GM19043 (cell line): Measurements from ENCODE around the gene CDK6.
"Not testable (repeated sequence)": the region's sequence is repeated elsewhere in the genome, so short reads cannot be mapped to it uniquely, and the experiment has no call there.

Experiments used
- ATAC-seq: cut with Tn5 transposase; IDR thresholded peaks from one replicate; pipeline ENCODE4 v1.9.1; 2021; ENCODE audit warnings: low read depth; ENCODE audit not compliant: unreplicated experiment

CDK6 gene

DNA sequence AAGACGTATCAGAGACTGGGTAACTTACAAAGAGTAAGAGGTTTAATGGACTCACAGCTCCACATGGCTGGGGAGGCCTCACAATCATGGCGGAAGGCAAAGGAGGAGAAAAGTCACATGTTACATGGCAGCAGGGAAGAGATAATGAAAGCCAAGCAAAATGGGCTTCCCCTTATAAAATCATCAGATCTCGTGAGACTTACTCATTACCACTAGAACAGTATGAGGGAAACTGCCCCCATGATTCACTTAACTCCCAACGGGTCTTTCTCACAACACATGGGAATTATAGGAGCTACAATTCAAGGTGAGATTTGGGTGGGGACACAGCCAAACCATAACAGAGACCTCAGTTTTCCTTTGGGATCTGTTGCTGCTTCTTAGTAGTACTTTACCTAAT, 92.2 kb downstream of the CDK6 start:
- not testable (repeated sequence) for ATAC-seq

- no peak for ATAC-seq
Observed at GRCh38 chr7:92742186-92742585, 94.2 kb downstream of the CDK6 start.

DNA sequence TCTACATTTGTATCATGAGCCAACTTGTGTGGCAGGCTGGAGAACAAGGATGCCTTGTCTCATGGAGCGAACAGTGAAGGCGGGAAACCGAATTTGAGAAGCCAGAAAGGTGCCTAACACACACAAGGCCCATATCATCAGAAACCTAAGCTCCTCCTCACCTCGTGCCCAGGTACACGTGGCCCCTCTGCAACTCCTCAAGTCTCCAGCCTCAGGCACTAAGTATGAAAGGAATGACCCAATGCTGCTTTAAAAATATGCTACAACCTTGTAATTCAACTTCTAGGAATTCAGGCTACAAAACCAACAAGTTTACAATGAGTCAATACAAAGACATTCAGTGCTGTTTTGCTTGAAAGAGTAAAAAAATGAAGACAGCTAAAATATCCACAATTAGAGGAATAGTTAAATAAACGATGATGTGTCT, 95.7 kb downstream of the CDK6 start:
- ATAC-seq, result no peak

GRCh38 chr7:92740134-92740533, 96.2 kb downstream of the CDK6 start:
- ATAC-seq, result no peak

GRCh38 chr7:92739091-92739490, 97.3 kb downstream of the CDK6 start:
- ATAC-seq, result no peak

- ATAC-seq, result peak; percentile 92
Observed at GRCh38 chr7:92737706-92738105, 98.7 kb downstream of the CDK6 start.

DNA sequence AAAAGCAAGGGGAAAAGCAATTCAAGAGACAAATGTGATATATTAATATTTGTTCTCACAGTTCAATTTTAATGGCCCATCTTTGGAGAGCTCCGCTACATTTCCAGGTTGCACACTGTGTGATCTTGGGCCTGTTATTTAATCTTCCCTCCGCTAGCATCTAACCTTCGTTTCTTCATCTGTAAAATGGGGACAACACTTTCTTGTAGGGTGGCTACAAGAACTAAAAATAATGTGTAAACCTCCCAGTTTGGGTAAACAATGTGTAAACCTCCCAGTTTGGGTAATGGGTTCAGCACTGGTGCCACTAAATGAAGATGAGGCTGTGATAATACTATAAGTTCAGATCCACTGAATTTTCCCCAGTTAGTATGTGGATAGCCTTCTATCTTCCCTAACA, 99.5 kb downstream of the CDK6 start:
- no peak for ATAC-seq

GRCh38 chr7:92735707-92736106, 100.7 kb downstream of the CDK6 start:
- ATAC-seq, result no peak

- no peak for ATAC-seq
Observed at GRCh38 chr7:92732316-92733036, 103.9 kb downstream of the CDK6 start.

DNA sequence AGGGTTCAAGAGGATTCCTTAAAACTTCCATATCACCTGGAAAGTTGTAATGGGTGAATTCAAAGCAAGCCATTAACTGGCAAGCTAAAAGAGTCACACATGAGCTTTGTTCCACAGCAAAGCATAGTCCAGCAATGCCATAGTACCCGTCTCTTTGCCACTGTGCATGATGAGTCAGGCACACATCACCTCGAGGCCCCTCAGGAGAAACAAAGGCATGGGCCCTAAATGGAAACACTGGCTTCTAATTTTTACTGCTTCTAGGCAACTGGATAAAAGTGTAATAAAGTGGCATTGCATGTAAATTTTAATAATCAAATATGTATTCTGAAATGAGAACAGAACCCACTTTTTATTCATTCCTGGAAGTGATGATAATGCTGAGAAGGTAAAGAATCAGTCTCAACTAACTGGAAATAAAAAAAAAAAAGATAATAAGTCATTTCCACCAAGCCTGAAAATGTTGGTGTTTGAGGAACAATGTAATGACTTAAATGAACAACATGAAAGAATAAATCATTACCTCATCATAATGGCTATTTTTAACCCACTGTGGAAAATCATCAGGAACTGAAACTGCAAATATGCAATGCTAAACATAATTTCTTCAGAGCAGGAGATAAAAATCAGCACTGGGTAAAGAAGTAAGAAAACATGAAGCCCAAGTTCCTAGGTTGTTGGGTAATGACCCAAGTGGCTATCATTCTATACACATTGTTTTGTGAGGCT, 104.9 kb downstream of the CDK6 start:
- ATAC-seq, result no peak

- no peak for ATAC-seq
Observed at GRCh38 chr7:92730808-92731207, 105.6 kb downstream of the CDK6 start.

DNA sequence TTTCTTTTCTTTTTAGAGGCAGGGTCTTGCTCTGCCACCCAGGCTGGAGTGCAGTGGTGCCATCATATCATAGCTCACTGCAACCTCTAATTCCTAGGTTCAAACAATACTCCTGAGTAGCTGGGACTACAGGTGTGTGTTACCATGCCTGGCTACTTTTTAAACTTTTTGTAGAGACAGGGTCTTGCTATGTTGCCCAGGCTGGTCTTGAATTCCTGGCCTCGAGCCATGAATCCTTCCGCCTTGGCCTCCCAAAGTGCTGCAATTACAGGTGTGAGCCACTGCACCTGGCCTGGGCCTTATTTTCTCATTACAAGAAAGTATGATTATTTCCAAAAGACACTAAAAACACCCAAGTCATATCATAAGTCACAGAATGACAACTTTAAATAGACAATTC, 106.6 kb downstream of the CDK6 start:
- no peak for ATAC-seq

DNA sequence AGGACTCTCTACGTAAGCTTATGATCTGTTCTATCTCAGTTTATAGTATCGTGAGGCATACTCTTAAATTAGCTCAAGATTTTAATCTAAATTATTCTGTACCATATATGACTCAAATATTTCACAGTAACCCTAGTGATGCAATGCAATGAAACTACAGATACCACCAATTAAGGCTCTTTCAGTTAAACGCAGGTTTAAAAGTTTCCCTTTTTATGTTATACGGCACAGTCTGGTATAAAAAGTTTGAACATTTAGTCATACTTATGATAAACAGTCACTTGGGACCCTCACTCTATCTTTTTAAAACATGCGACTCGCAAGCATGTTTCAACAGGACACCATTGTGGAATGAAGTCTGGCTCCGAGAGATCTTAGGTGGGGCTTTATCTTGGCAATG, 107.2 kb downstream of the CDK6 start:
- ATAC-seq, result no peak

GRCh38 chr7:92727755-92728154, 108.6 kb downstream of the CDK6 start:
- ATAC-seq, result no peak

- ATAC-seq, result no peak
Observed at GRCh38 chr7:92725161-92725925, 111.0 kb downstream of the CDK6 start.

GRCh38 chr7:92723943-92724342, 112.4 kb downstream of the CDK6 start:
- no peak for ATAC-seq

DNA sequence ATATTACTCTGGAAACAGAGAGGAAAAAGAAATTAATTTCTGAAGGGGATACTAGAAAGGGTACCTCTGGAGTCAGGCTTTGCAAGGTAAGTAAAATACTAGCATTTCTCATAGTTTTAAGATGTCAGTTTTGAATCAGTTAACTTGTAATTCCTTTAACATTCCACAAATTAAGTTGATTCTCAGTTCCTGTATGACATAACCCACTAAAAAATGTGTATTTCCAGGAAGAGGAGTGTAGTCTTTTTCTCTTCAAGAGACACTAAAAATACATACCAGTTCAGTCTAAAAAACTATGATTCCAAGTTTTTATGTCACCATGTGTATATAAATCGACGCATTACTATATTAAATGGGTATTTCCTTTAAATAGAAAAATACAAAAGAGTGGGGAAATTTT, 113.2 kb downstream of the CDK6 start:
- ATAC-seq, result no peak

DNA sequence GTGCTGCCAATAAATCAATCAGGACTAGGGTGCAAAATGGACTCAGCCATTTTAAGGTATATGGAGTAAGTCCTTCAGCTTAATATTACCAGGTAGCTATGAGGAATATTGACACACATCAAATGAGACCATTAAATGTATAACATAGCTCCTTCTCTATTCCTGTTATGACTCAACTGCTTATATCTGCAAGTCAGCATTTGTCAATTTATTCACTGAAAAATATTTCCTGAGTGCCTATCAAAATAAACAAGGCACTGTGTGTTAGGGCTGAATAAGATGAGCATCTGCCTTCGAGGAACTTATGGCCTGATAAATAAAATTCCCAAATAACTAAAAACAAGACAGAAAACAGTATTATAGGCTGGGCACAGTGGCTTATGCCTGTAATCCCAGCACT, 113.8 kb downstream of the CDK6 start:
- ATAC-seq, result no peak

DNA sequence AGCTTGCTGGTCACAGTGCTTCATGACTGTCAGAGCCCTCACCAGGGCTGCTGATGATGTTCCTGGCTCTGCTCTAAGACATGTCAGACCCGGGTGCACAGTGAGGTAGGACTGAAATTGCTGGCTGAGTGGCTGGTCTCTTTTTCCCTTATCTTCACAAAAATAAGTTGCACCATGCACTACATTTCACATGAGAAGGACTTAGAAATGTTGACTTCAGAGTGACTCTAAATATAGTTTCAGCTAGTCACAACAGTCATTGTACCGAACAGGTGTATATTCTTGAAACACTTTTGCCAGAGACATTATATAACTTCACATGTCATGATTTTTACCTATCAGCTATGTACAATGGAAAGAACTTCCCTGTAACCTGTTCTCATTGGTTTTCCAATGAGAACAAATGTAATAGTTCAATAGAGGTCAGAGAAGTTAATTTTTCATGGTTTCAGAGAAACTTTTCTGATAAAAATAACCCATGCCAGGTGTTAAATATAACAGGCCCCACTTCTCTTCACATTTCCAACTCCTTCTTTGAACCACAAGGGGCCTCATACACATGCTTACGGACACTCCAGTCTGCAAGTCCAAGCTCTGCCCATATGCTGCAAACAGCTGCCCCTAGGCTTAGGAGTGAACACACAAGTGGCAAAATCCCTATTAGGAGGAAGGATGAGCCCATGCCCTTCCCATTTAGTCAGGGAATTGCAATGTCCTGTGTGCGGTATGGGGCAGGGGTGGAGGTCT, 115.6 kb downstream of the CDK6 start:
- ATAC-seq, result peak; percentile 55

GRCh38 chr7:92717993-92718716, 118.2 kb downstream of the CDK6 start:
- peak; percentile 63 for ATAC-seq
